SJSA1 (cell line): ENCODE data around the gene CKAP2L. TPM values are rescaled to one million over a fixed set of nuclear protein-coding genes. Genes with fewer than 3 reads are reported as not detected.
"Not testable (repeated sequence)": the region's sequence is repeated elsewhere in the genome, so short reads cannot be mapped to it uniquely, and the experiment has no call there.

Source experiments
- DNase-seq, 2 experiments: peaks; one replicate each; pipeline ENCODE4 v3.0.0-alpha.2; 2015 to 2020; ENCODE audit warnings: low spot score in 2 of 2, low read depth in 1 of 2
- H3K27ac ChIP-seq: fragments of 250-450 bp; sonication (Bioruptor Pico); 2 replicates; pipeline ENCODE4 v1.5.1; 2020; ENCODE audit warnings: mild to moderate bottlenecking, moderate library complexity
- H3K27me3 ChIP-seq: fragments of 250-450 bp; sonication (Bioruptor Pico); replicated peaks from 2 replicates; pipeline ENCODE4 v1.5.1; 2020; ENCODE audit warnings: mild to moderate bottlenecking, moderate library complexity
- H3K36me3 ChIP-seq: fragments of 250-450 bp; sonication (Bioruptor Pico); 2 replicates; pipeline ENCODE4 v1.5.1; 2020; ENCODE audit warnings: mild to moderate bottlenecking
- H3K4me1 ChIP-seq: fragments of 250-450 bp; sonication (Bioruptor Pico); replicated peaks from 2 replicates; pipeline ENCODE4 v1.6.1; 2021; ENCODE audit warnings: mild to moderate bottlenecking
- H3K4me3 ChIP-seq: fragments of 250-450 bp; sonication (Bioruptor Pico); 2 replicates; pipeline ENCODE4 v1.5.1; 2020; ENCODE audit warnings: mild to moderate bottlenecking
- H3K9me3 ChIP-seq: fragments of 250-450 bp; sonication (Bioruptor Pico); replicated peaks from 2 replicates; pipeline ENCODE4 v1.5.1; 2020; ENCODE audit warnings: mild to moderate bottlenecking
- total RNA-seq: library from RNA; depleted of rRNA; stranded (reverse); fragments of >200 nt; shearing (Covaris generic); gene quantifications from 2 replicates; pipeline ENCODE4 v1.2.3, GENCODE V29; 2014

The CKAP2L gene
- total RNA-seq, 1 experiment from 2014 or later = 33.4 TPM

- DNase-seq = peak in 1 of 2 experiments; percentile 32
- H3K4me3 ChIP-seq = no peak overlapping the region
- H3K27ac ChIP-seq = no peak overlapping the region
- H3K9me3 ChIP-seq = no peaks in the 10 kb centered on the region
- H3K36me3 ChIP-seq = no peaks in the 10 kb centered on the region
- H3K27me3 ChIP-seq = no peaks in the 10 kb centered on the region
- no peaks in the 10 kb centered on the region for H3K4me1 ChIP-seq
Measured at GRCh38 chr2:112712465-112712864, 51.9 kb downstream of the CKAP2L start.

GRCh38 chr2:112710956-112711750 lies 53.3 kb downstream of the CKAP2L start:
- H3K27ac ChIP-seq = no peak overlapping the region
- DNase-seq = peak in 1 of 2 experiments; percentile 26
- no peaks in the 10 kb centered on the region for H3K36me3 ChIP-seq
- no peak overlapping the region for H3K4me3 ChIP-seq
- no peaks in the 10 kb centered on the region for H3K27me3 ChIP-seq
- no peaks in the 10 kb centered on the region for H3K4me1 ChIP-seq
- no peaks in the 10 kb centered on the region for H3K9me3 ChIP-seq

GRCh38 chr2:112709703-112710102 lies 54.7 kb downstream of the CKAP2L start:
- H3K27me3 ChIP-seq = no peaks in the 10 kb centered on the region
- no peaks in the 10 kb centered on the region for H3K36me3 ChIP-seq
- H3K9me3 ChIP-seq = no peaks in the 10 kb centered on the region
- H3K27ac ChIP-seq = no peak overlapping the region
- H3K4me1 ChIP-seq = no peaks in the 10 kb centered on the region
- DNase-seq = peak in 1 of 2 experiments; percentile 17
- no peak overlapping the region for H3K4me3 ChIP-seq

- Histone ChIP-seq H3K27ac (no peak overlapping the region), H3K9me3 (no peaks in the 10 kb centered on the region), H3K4me1 (no peaks in the 10 kb centered on the region), H3K36me3 (no peaks in the 10 kb centered on the region), H3K27me3 (no peaks in the 10 kb centered on the region), H3K4me3 (no peak overlapping the region)
- DNase-seq = peak in 1 of 2 experiments; percentile 20
Measured at GRCh38 chr2:112708968-112709367, 55.4 kb downstream of the CKAP2L start.

- not testable (repeated sequence) for DNase-seq, H3K4me3 ChIP-seq, H3K27me3 ChIP-seq, H3K4me1 ChIP-seq, H3K27ac ChIP-seq, H3K36me3 ChIP-seq, H3K9me3 ChIP-seq
Measured at GRCh38 chr2:112706947-112707346, 57.5 kb downstream of the CKAP2L start.

GRCh38 chr2:112706170-112706664 lies 58.2 kb downstream of the CKAP2L start:
- no peaks in the 10 kb centered on the region for H3K4me1 ChIP-seq
- no peak overlapping the region for H3K27ac ChIP-seq
- H3K27me3 ChIP-seq = no peaks in the 10 kb centered on the region; the same call in 1 of the 2 replicates
- no peaks in the 10 kb centered on the region for H3K9me3 ChIP-seq
- H3K36me3 ChIP-seq = no peaks in the 10 kb centered on the region
- DNase-seq = peak in 1 of 2 experiments; percentile 29
- H3K4me3 ChIP-seq = no peak overlapping the region

GRCh38 chr2:112705575-112705974 lies 58.8 kb downstream of the CKAP2L start:
- no peak overlapping the region for H3K4me3 ChIP-seq
- H3K4me1 ChIP-seq = no peaks in the 10 kb centered on the region
- H3K36me3 ChIP-seq = no peaks in the 10 kb centered on the region
- no peaks in the 10 kb centered on the region; the same call in 1 of the 2 replicates for H3K27me3 ChIP-seq
- no peak overlapping the region for H3K27ac ChIP-seq
- no peak for DNase-seq
- no peaks in the 10 kb centered on the region for H3K9me3 ChIP-seq

GRCh38 chr2:112703684-112704083 lies 60.7 kb downstream of the CKAP2L start:
- Histone ChIP-seq H3K36me3 (no peaks in the 10 kb centered on the region), H3K9me3 (no peaks in the 10 kb centered on the region), H3K27ac (no peak overlapping the region), H3K27me3 (no peaks in the 10 kb centered on the region; the same call in 1 of the 2 replicates), H3K4me3 (no peak overlapping the region), H3K4me1 (no peaks in the 10 kb centered on the region)
- peak in 1 of 2 experiments; percentile 2 for DNase-seq

GRCh38 chr2:112701052-112701451 lies 63.4 kb downstream of the CKAP2L start:
- Histone ChIP-seq H3K27ac (no peak overlapping the region), H3K36me3 (no peaks in the 10 kb centered on the region), H3K4me1 (no peaks in the 10 kb centered on the region), H3K4me3 (no peak overlapping the region), H3K27me3 (no peaks in the 10 kb centered on the region; the same call in 1 of the 2 replicates), H3K9me3 (no peaks in the 10 kb centered on the region)
- peak in 1 of 2 experiments; percentile 7 for DNase-seq

GRCh38 chr2:112699984-112700667 lies 64.3 kb downstream of the CKAP2L start:
- Histone ChIP-seq H3K27me3 (no peaks in the 10 kb centered on the region; the same call in 1 of the 2 replicates), H3K9me3 (no peaks in the 10 kb centered on the region), H3K36me3 (no peaks in the 10 kb centered on the region), H3K4me3 (no peak overlapping the region), H3K4me1 (no peaks in the 10 kb centered on the region), H3K27ac (no peak overlapping the region)
- no peak for DNase-seq

- Histone ChIP-seq H3K9me3 (no peaks in the 10 kb centered on the region), H3K4me3 (no peak overlapping the region), H3K4me1 (no peaks in the 10 kb centered on the region), H3K27ac (no peak overlapping the region), H3K27me3 (no peaks in the 10 kb centered on the region; the same call in 1 of the 2 replicates), H3K36me3 (no peaks in the 10 kb centered on the region)
- no peak for DNase-seq
Measured at GRCh38 chr2:112698834-112699515, 65.4 kb downstream of the CKAP2L start.

- peaks cover 30% of the 10 kb centered on the region for H3K4me1 ChIP-seq
- H3K9me3 ChIP-seq = no peaks in the 10 kb centered on the region
- no peak overlapping the region for H3K27ac ChIP-seq
- no peaks in the 10 kb centered on the region for H3K27me3 ChIP-seq
- DNase-seq = peak in 1 of 2 experiments; percentile 22
- no peaks in the 10 kb centered on the region for H3K36me3 ChIP-seq
- no peak overlapping the region for H3K4me3 ChIP-seq
Measured at GRCh38 chr2:112694182-112694581, 70.2 kb downstream of the CKAP2L start.

- Histone ChIP-seq H3K4me1 (peaks cover 36% of the 10 kb centered on the region), H3K9me3 (no peaks in the 10 kb centered on the region), H3K4me3 (no peak overlapping the region), H3K36me3 (no peaks in the 10 kb centered on the region), H3K27me3 (no peaks in the 10 kb centered on the region), H3K27ac (no peak overlapping the region)
- DNase-seq = peak in 1 of 2 experiments; percentile 39
Measured at GRCh38 chr2:112693596-112693995, 70.8 kb downstream of the CKAP2L start.
